Immature natural killer cell (primary cell): ENCODE measurements around the gene PIGC. TPM values are rescaled to one million over a fixed set of nuclear protein-coding genes. Genes with fewer than 3 reads are reported as not detected.
"Not testable (repeated sequence)": the region's sequence is repeated elsewhere in the genome, so short reads cannot be mapped to it uniquely, and the experiment has no call there.

ENCODE experiments used
- DNase-seq, 3 donors: peaks; one replicate each; pipeline ENCODE4 v3.0.0; 2022; ENCODE audit warnings: mixed read lengths in 1 of 3
- H3K27ac Mint-ChIP-seq, 6 donors: one replicate each; pipeline ENCODE4 v1.8.0; 2020; ENCODE audit warnings: mixed read lengths in 6 of 6, mild to moderate bottlenecking in 5 of 6, inconsistent platforms in 4 of 6, moderate library complexity in 3 of 6
- H3K27me3 Mint-ChIP-seq, 3 donors: one replicate each; pipeline ENCODE4 v1.8.0; 2020 to 2021; ENCODE audit warnings: low read depth in 3 of 3, mild to moderate bottlenecking in 3 of 3, mixed read lengths in 3 of 3, moderate library complexity in 3 of 3, inconsistent platforms in 1 of 3
- H3K36me3 Mint-ChIP-seq, 3 donors: one replicate each; pipeline ENCODE4 v1.8.0; 2020; ENCODE audit warnings: mixed read lengths in 3 of 3, inconsistent platforms in 2 of 3, mild to moderate bottlenecking in 2 of 3
- H3K4me1 Mint-ChIP-seq, 2 donors: one replicate each; pipeline ENCODE4 v1.8.0; 2020; ENCODE audit warnings: inconsistent platforms in 2 of 2, mild to moderate bottlenecking in 2 of 2, mixed read lengths in 2 of 2, moderate library complexity in 1 of 2
- H3K4me3 Mint-ChIP-seq, 5 donors: one replicate each; pipeline ENCODE4 v1.8.0; 2020; ENCODE audit warnings: mild to moderate bottlenecking in 5 of 5, mixed read lengths in 5 of 5, inconsistent platforms in 3 of 5, moderate library complexity in 3 of 5
- H3K9me3 Mint-ChIP-seq, 6 donors: one replicate each; pipeline ENCODE4 v1.8.0; 2020; ENCODE audit warnings: mild to moderate bottlenecking in 6 of 6, mixed read lengths in 6 of 6, inconsistent platforms in 4 of 6, moderate library complexity in 3 of 6
- polyA plus RNA-seq, 3 donors: library from polyadenylated mRNA; unstranded; fragments of 300-500 nt; fragmentation: Illumina TruSeq; gene quantifications; one replicate each; pipeline ENCODE4 v1.2.3, GENCODE V29; 2021

The PIGC gene
- polyA plus RNA-seq, 3 donors from 2014 or later, result 77.1 to 90.0 (median 83.4) TPM

GRCh38 chr1:172437183-172437582 is 6.7 kb downstream of the PIGC start:
- H3K9me3 Mint-ChIP-seq, DNase-seq, H3K4me3 Mint-ChIP-seq, H3K36me3 Mint-ChIP-seq, H3K27ac Mint-ChIP-seq, H3K27me3 Mint-ChIP-seq: not testable (repeated sequence)
- peaks cover 21 to 42% of the 10 kb centered on the region in 2 donors for H3K4me1 Mint-ChIP-seq

- Mint-ChIP-seq H3K27me3 (peaks cover 0 to 2% (median 1%) of the 10 kb centered on the region in 3 donors), H3K4me1 (peaks cover 7 to 19% of the 10 kb centered on the region in 2 donors), H3K4me3 (no peak overlapping the region), H3K27ac (no peak overlapping the region), H3K36me3 (peaks cover 0 to 5% (median 0%) of the 10 kb centered on the region in 3 donors), H3K9me3 (peaks cover 0 to 2% (median 0%) of the 10 kb centered on the region in 6 donors)
- no peak for DNase-seq
These were observed 12.1 kb downstream of the PIGC start for GRCh38 chr1:172431721-172432192.

- peaks cover 7 to 19% of the 10 kb centered on the region in 2 donors for H3K4me1 Mint-ChIP-seq
- peaks cover 0 to 2% (median 0%) of the 10 kb centered on the region in 6 donors for H3K9me3 Mint-ChIP-seq
- DNase-seq, result no peak
- H3K27ac Mint-ChIP-seq, result no peak overlapping the region
- peaks cover 0 to 5% (median 0%) of the 10 kb centered on the region in 3 donors for H3K36me3 Mint-ChIP-seq
- peaks cover 0 to 1% (median 1%) of the 10 kb centered on the region in 3 donors for H3K27me3 Mint-ChIP-seq
- H3K4me3 Mint-ChIP-seq, result no peak overlapping the region
These were observed 12.7 kb downstream of the PIGC start for GRCh38 chr1:172431204-172431603.

- H3K4me3 Mint-ChIP-seq, result no peak overlapping the region
- H3K27ac Mint-ChIP-seq, result no peak overlapping the region
- no peaks in the 10 kb centered on the region for H3K9me3 Mint-ChIP-seq
These were observed 13.8 kb downstream of the PIGC start for GRCh38 chr1:172430128-172430454.

GRCh38 chr1:172429331-172430127 is 14.3 kb downstream of the PIGC start:
- H3K27ac Mint-ChIP-seq, result peak overlapping the region in 1 of 6 donors; percentile 42
- peaks cover 7 to 17% of the 10 kb centered on the region in 2 donors for H3K4me1 Mint-ChIP-seq
- DNase-seq, result peak; percentile 30 to 47 (median 35)
- H3K9me3 Mint-ChIP-seq, result no peaks in the 10 kb centered on the region
- H3K4me3 Mint-ChIP-seq, result no peak overlapping the region
- peaks cover 0 to under 1% (median 0%) of the 10 kb centered on the region in 3 donors for H3K27me3 Mint-ChIP-seq
- peaks cover 0 to 5% (median 0%) of the 10 kb centered on the region in 3 donors for H3K36me3 Mint-ChIP-seq

More at GRCh38 chr1:172430128-172430454, 13.8 kb downstream of the PIGC start:
- H3K27me3 Mint-ChIP-seq, result peaks cover 0 to 1% (median 0%) of the 10 kb centered on the region in 3 donors
- no peak for DNase-seq
- peaks cover 7 to 19% of the 10 kb centered on the region in 2 donors for H3K4me1 Mint-ChIP-seq
- peaks cover 0 to 5% (median 0%) of the 10 kb centered on the region in 3 donors for H3K36me3 Mint-ChIP-seq

GRCh38 chr1:172427191-172427590 is 16.7 kb downstream of the PIGC start:
- peak; percentile 30 to 32 (median 30) for DNase-seq
- H3K4me3 Mint-ChIP-seq, result no peak overlapping the region
- no peaks in the 10 kb centered on the region for H3K9me3 Mint-ChIP-seq
- H3K27me3 Mint-ChIP-seq, result no peaks in the 10 kb centered on the region
- H3K27ac Mint-ChIP-seq, result no peak overlapping the region
- peaks cover 5 to 11% of the 10 kb centered on the region in 2 donors for H3K4me1 Mint-ChIP-seq
- H3K36me3 Mint-ChIP-seq, result no peaks in the 10 kb centered on the region

- no peak overlapping the region for H3K27ac Mint-ChIP-seq
- H3K4me3 Mint-ChIP-seq, result no peak overlapping the region
- H3K36me3 Mint-ChIP-seq, result no peaks in the 10 kb centered on the region
- H3K27me3 Mint-ChIP-seq, result no peaks in the 10 kb centered on the region
- H3K9me3 Mint-ChIP-seq, result no peaks in the 10 kb centered on the region
- peaks cover 5 to 11% of the 10 kb centered on the region in 2 donors for H3K4me1 Mint-ChIP-seq
- no peak for DNase-seq
These were observed 18.5 kb downstream of the PIGC start for GRCh38 chr1:172425339-172425738.

- Mint-ChIP-seq H3K4me3 (no peak overlapping the region), H3K9me3 (no peaks in the 10 kb centered on the region), H3K27ac (no peak overlapping the region), H3K36me3 (no peaks in the 10 kb centered on the region), H3K4me1 (no peaks in the 10 kb centered on the region), H3K27me3 (no peaks in the 10 kb centered on the region)
- no peak for DNase-seq
These were observed 20.5 kb downstream of the PIGC start for GRCh38 chr1:172423336-172423735.

- DNase-seq, result no peak
- H3K4me3 Mint-ChIP-seq, result no peak overlapping the region
- no peaks in the 10 kb centered on the region for H3K27me3 Mint-ChIP-seq
- H3K36me3 Mint-ChIP-seq, result no peaks in the 10 kb centered on the region
- no peak overlapping the region for H3K27ac Mint-ChIP-seq
- H3K9me3 Mint-ChIP-seq, result no peaks in the 10 kb centered on the region
- no peaks in the 10 kb centered on the region for H3K4me1 Mint-ChIP-seq
These were observed 21.8 kb downstream of the PIGC start for GRCh38 chr1:172421974-172422604.

- Mint-ChIP-seq H3K36me3 (peaks cover 0 to 2% (median 0%) of the 10 kb centered on the region in 3 donors), H3K27ac (no peak within 1 kb of the TSS), H3K27me3 (no peaks in the 10 kb centered on the region), H3K4me1 (no peaks in the 10 kb centered on the region), H3K9me3 (no peaks in the 10 kb centered on the region), H3K4me3 (no peak within 1 kb of the TSS)
- DNase-seq, result no peak
These were observed 23.5 kb downstream of the PIGC start, which contains the start of gene C1orf105 for GRCh38 chr1:172420385-172420784. Gene C1orf105 (plus strand): TSS chr1:172420685. CDS start chr1:172420886, 201 bp downstream.

- Mint-ChIP-seq H3K27me3 (no peaks in the 10 kb centered on the region), H3K36me3 (peaks cover 0 to 8% (median 6%) of the 10 kb centered on the region in 3 donors), H3K27ac (no peak overlapping the region), H3K9me3 (peaks cover 0 to 2% (median 0%) of the 10 kb centered on the region in 6 donors), H3K4me1 (peaks cover 1 to 2% of the 10 kb centered on the region in 2 donors), H3K4me3 (no peak overlapping the region)
- DNase-seq, result no peak
These were observed 26.3 kb downstream of the PIGC start for GRCh38 chr1:172417557-172417956.

- H3K27ac Mint-ChIP-seq, result no peak overlapping the region
- H3K4me3 Mint-ChIP-seq, result no peak overlapping the region
- H3K4me1 Mint-ChIP-seq, result peaks cover 11 to 12% of the 10 kb centered on the region in 2 donors
- peaks cover 0 to 2% (median 0%) of the 10 kb centered on the region in 6 donors for H3K9me3 Mint-ChIP-seq
- DNase-seq, result no peak
- no peaks in the 10 kb centered on the region for H3K27me3 Mint-ChIP-seq
- H3K36me3 Mint-ChIP-seq, result peaks cover 0 to 8% (median 6%) of the 10 kb centered on the region in 3 donors
These were observed 27.3 kb downstream of the PIGC start for GRCh38 chr1:172416496-172417035.

- Mint-ChIP-seq H3K4me3 (no peak overlapping the region), H3K4me1 (peaks cover 12 to 18% of the 10 kb centered on the region in 2 donors), H3K27ac (no peak overlapping the region), H3K9me3 (peaks cover 0 to 2% (median 0%) of the 10 kb centered on the region in 6 donors), H3K27me3 (no peaks in the 10 kb centered on the region), H3K36me3 (peaks cover 0 to 8% (median 6%) of the 10 kb centered on the region in 3 donors)
- DNase-seq, result no peak
These were observed 29.5 kb downstream of the PIGC start for GRCh38 chr1:172414331-172414730.
